Hair follicle dermal papilla cell (primary cell): Measurements from ENCODE around the gene IFITM2. TPM values are rescaled to one million over a fixed set of nuclear protein-coding genes. Genes with fewer than 3 reads are reported as not detected.

Experiments used
- small RNA-seq: library from RNA; depleted of rRNA; stranded (forward); fragments of <200 nt; gene quantifications from one replicate; pipeline ENCODE3, GENCODE V24; 2012
- total RNA-seq: library from RNA; depleted of rRNA; stranded (reverse); fragments of >200 nt; gene quantifications from 2 replicates; pipeline ENCODE4 v1.2.3, GENCODE V29; 2012

Gene IFITM2
- 34.5 and 57.3 TPM in 2 replicates for total RNA-seq

DNA sequence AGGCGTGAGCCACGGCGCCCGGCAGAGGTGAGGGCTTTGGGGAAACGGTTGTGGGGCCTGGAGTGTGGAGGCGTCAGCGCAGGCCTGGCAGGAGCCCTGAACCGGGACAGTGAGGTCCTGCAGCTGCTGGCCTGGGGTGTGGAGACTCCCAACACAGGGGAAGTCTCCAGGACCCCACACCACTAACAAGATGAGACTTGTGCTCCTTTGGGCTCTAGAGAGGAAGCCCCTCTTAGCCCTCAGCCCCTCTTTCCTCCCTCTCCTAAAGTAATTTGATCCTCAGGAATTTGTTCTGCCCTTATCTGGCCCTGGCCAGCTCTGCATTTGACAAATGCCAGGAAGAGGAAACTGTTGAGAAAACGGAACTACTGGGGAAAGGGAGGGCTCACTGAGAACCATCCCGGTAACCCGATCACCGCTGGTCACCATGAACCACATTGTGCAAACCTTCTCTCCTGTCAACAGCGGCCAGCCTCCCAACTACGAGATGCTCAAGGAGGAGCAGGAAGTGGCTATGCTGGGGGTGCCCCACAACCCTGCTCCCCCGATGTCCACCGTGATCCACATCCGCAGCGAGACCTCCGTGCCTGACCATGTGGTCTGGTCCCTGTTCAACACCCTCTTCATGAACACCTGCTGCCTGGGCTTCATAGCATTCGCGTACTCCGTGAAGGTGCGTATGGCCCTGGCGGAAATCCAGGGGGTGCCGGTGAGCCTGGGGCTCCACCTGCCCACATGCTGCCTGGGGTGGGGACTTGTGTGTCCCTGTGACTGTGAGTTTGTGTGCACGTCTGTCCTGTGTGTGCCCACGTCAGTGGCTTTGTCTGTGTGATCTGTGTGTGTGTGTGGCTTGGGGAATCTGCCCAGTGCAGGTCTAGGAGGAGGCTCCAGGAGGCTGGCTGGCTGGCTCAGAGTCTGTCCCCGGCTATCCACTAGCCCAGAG is at the start of gene IFITM2:
IFITM2 (plus strand) TSS at position 51 of the 943 bp plus-strand sequence; CDS start at position 428, 377 bp downstream.

DNA sequence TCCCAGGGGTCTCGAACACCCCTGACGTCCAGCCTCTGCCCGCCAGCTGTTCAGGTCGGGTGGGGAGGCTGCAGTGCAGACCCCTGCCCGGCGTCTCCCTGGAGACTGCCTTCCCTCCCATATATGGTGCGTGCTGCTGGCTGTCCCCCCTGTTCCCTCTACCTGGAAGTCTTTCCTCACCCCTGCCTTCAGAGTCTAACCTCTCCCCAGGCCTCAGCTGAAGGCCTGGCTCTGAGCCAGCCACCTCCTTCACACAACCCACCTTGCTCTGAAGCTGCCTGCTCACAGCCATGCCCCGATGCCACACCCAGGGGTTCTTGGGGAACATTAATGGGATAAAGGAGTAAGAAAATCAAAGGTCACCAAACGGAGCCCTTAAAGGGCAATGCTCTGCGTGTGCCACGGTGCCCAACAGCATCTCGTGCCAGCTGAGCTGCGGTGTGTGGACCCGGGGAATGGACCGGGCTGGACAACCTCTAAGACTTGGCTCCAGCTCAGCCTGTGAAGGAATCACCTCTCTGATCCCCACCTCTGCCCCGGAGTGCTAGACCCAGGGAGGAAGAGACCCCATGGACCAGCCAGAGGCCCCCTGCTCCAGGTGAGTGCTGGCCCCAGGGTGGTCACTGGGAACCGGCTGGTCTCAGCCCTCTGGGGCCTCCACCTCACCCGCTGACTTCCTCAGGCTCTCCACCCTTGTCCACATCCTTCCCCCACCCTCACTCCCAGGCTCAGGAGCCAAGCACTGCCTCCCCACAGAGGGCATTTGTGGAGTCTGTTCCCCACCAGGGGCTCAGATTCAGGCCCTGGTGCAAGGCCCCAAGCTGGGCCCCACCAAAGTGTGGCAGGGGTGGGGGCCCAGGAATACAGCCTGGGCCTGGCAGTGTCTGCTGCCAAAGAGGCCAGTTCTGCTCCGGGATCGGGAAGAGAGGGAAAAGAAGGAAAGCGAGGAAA is 29.3 kb upstream of the IFITM2 start, which contains the start of gene NLRP6:
NLRP6 (plus strand) TSS at position 407 of the 951 bp plus-strand sequence; CDS start at position 570, 163 bp downstream.

DNA sequence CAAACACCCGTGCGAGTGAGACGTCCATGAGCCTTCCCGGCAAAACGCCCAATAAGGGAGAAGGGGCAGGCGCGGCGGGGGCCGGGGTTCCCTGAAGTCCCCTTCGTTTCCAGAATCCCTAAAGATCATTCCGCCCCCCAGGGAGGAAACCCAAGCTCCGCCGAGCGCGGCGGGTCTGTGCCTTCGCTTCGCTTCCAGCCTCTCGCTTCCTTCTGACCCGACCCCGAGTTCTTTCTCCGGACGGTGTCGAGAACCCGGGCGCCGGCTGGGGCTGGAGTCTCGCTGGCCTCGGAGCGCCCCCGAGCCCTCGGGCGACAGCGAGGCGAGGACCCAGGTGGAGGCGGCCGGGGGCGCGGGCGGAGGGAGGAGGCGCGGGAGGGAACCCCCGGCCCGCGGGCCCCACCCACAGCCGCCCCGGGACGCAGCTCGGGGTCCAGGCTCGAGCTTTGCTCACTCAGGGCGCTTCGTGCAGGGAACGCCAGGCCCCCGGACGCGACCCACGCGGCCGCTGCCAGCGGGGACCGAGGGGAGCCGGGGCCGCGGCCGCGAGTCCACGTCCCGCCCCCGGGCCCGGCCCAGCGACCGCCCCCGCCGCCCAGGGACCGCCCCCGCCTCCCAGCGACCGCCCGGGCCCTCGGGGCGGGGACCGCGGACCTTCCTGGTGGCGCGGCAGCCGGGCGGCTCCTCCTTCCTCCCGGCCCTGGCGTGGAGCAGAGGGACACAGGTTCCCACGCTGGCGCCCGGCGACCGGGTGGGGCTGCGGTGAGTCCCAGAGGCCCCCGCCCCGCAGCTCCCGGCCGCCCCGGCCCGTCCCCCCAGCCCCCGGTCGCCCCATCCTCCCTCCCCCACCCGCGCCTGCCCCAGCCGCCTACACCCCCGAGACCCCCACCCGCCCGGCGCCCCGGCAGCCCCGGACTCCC is 18.9 kb upstream of the IFITM2 start, which contains the start of gene PGGHG:
PGGHG (plus strand) TSS at position 649 of the 920 bp plus-strand sequence. CDS start 691 bp downstream, outside the sequence.

DNA sequence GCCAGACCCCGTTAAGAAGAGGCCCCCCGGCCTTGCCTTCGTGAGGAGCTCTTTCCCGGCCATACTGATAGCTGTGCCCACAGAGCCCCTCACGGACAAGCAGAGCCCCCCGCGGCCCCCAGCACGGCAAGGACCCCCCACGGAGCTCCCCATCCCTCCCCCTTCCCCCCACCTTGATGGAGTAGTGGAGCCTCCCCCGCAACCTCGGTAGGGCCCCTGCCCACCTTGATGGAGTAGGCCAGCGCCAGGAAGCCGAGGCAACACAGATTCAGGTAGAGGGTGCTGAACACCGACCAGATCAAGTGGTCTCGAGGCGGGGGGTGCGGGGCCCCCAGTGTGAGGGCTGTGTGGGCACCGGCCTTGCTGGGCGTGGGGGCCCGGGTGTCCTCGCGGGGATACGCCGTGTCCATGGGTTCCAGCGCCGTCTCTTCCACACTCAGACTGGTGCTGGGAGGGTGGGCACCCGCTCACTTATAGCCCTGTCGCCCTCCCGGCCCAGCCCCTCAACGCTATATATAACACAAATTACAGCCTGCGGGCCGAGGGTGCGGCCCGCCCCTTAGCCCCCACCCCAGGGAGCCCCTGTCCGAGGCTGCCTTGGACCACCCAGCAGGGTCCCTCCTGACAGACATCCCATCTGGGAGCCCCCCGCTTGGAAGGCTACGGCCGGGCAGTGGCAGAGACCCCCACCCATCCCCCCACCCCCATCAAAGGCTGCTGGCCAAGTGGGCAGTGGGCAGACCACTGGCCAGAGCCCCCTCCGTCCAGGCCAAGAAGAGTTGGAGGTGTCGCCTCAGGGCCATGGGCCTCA is 8.3 kb upstream of the IFITM2 start, which contains the start of gene IFITM5:
IFITM5 (minus strand) TSS at position 446 of the 811 bp plus-strand sequence; CDS start at position 410, 36 bp downstream.

DNA sequence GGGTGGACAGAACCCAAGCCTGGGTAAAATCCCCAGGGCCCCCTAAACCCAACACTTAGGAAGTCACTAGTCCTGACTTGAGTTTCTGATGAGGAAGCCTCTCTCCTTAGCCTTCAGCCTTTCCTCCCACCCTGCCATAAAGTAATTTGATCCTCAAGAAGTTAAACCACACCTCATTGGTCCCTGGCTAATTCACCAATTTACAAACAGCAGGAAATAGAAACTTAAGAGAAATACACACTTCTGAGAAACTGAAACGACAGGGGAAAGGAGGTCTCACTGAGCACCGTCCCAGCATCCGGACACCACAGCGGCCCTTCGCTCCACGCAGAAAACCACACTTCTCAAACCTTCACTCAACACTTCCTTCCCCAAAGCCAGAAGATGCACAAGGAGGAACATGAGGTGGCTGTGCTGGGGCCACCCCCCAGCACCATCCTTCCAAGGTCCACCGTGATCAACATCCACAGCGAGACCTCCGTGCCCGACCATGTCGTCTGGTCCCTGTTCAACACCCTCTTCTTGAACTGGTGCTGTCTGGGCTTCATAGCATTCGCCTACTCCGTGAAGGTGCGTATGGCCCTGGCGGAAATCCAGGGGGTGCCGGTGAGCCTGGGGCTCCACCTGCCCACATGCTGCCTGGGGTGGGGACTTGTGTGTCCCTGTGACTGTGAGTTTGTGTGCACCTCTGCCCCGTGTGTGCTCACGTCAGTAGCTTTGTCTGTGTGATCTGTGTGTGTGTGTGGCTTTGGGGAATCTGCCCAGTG is 6.4 kb downstream of the IFITM2 start, which contains the start of gene IFITM1:
IFITM1 (plus strand) TSS at position 254 of the 767 bp plus-strand sequence; CDS start at position 385, 131 bp downstream.

Small RNA genes lying within 50 kb of the gene (small RNA-seq; reads per million reads assigned to genes)
- gene AC136475.6, result not detected

Other genes with a start within 250 kb of the IFITM2 start
- not detected in 2 replicates for gene SCGB1C1, start 114.7 kb upstream of the IFITM2 start, total RNA-seq
- 45.1 and 48.7 TPM in 2 replicates for gene BET1L, start 100.4 kb upstream of the IFITM2 start, total RNA-seq
- 172 and 182 TPM in 2 replicates for gene RIC8A, start 100.1 kb upstream of the IFITM2 start, total RNA-seq
- gene SIRT3, start 71.5 kb upstream of the IFITM2 start, total RNA-seq, result 8.0 and 16.1 TPM in 2 replicates
- gene PSMD13, start 70.8 kb upstream of the IFITM2 start, total RNA-seq, result 94.1 and 117 TPM in 2 replicates
- gene NLRP6, start 29.4 kb upstream of the IFITM2 start, total RNA-seq, result not detected in 2 replicates
- gene PGGHG, start 18.7 kb upstream of the IFITM2 start, total RNA-seq, result 16.9 and 28.1 TPM in 2 replicates
- not detected in 2 replicates for gene IFITM5, start 8.3 kb upstream of the IFITM2 start, total RNA-seq
- 182 and 187 TPM in 2 replicates for gene IFITM1, start 6.2 kb downstream of the IFITM2 start, total RNA-seq
- 147 and 163 TPM in 2 replicates for gene IFITM3, start 13.0 kb downstream of the IFITM2 start, total RNA-seq
- gene B4GALNT4, start 61.7 kb downstream of the IFITM2 start, total RNA-seq, result 1.5 and 3.7 TPM in 2 replicates
- 3.8 and 4.7 TPM in 2 replicates for gene PKP3, start 86.4 kb downstream of the IFITM2 start, total RNA-seq
- gene SIGIRR, start 107.2 kb downstream of the IFITM2 start, total RNA-seq, result 11.5 and 13.6 TPM in 2 replicates
- gene ANO9, start 134.2 kb downstream of the IFITM2 start, total RNA-seq, result not detected in 2 replicates
- 25.4 and 35.9 TPM in 2 replicates for gene PTDSS2, start 142.5 kb downstream of the IFITM2 start, total RNA-seq
- gene RNH1, start 199.4 kb downstream of the IFITM2 start, total RNA-seq, result 359 and 417 TPM in 2 replicates
- 24.5 and 27.4 TPM in 2 replicates for gene HRAS, start 227.8 kb downstream of the IFITM2 start, total RNA-seq
- gene LRRC56, start 229.7 kb downstream of the IFITM2 start, total RNA-seq, result 0.65 and 0.85 TPM in 2 replicates